K562 (cell line): ENCODE measurements around the gene F12. TPM values are rescaled to one million over a fixed set of nuclear protein-coding genes. Genes with fewer than 3 reads are reported as not detected.

Source experiments
- CHD4 ChIP-seq: fragments of 200-600 bp; sonication (generic); IDR thresholded peaks from 3 replicates; pipeline ENCODE4 v1.6.1; 2012; ENCODE audit warnings: low read depth, mild to moderate bottlenecking, mixed read lengths, low read length, inconsistent platforms; ENCODE audit not compliant: insufficient read depth, insufficient replicate concordance, poor library complexity, severe bottlenecking
- CREM ChIP-seq: IDR thresholded peaks from 2 replicates; pipeline ENCODE4 v1.6.1; 2014; ENCODE audit warnings: antibody characterized with exemption, low read depth
- EGR1 ChIP-seq: fragments of 450-650 bp; conservative IDR thresholded peaks from 2 replicates; pipeline ENCODE4 v1.6.1; 2017; ENCODE audit warnings: mild to moderate bottlenecking
- ETV6 ChIP-seq, 3 experiments: fragments of 150-350 bp in 1 of 3; sonication (generic) in 1 of 3; formaldehyde crosslinking in 1 of 3; IDR thresholded peaks; 2 replicates each; pipeline versions ENCODE4 v1.6.1 to v1.8.0; 2014 to 2022; ENCODE audit warnings: borderline replicate concordance in 2 of 3, low read depth in 2 of 3, antibody characterized with exemption in 1 of 3, low read length in 1 of 3, mild to moderate bottlenecking in 1 of 3, missing genetic modification reagents in 1 of 3
- HDAC6 ChIP-seq: IDR thresholded peaks from 2 replicates; pipeline ENCODE4 v1.6.1; 2012; ENCODE audit warnings: low read depth, mild to moderate bottlenecking, control low read depth, inconsistent platforms, low read length, moderate library complexity
- KLF1 ChIP-seq: fragments of 450-650 bp; IDR thresholded peaks from 2 replicates; pipeline ENCODE4 v1.6.1; 2016; ENCODE audit warnings: missing genetic modification characterization, missing compliant biosample characterization
- POLR2H ChIP-seq: IDR thresholded peaks from 2 replicates; pipeline ENCODE4 v1.6.1; 2016; ENCODE audit warnings: missing genetic modification characterization, low read depth, mild to moderate bottlenecking, control low read depth, missing compliant biosample characterization, moderate library complexity
- SAFB ChIP-seq: fragments of 200-400 bp; formaldehyde crosslinking; IDR thresholded peaks from 2 replicates; pipeline ENCODE4 v1.6.1; 2017; ENCODE audit warnings: low read depth, low read length, borderline replicate concordance
- TARDBP ChIP-seq: fragments of 450-650 bp; IDR thresholded peaks from 2 replicates; pipeline ENCODE4 v1.6.1; 2016
- TGIF2 ChIP-seq: sonication (generic); formaldehyde crosslinking; IDR thresholded peaks from 2 replicates; pipeline ENCODE4 v1.8.1; 2022; ENCODE audit warnings: mild to moderate bottlenecking, missing genetic modification reagents, moderate library complexity
- ZBTB8A ChIP-seq: fragments of 450-650 bp; IDR thresholded peaks from 2 replicates; pipeline ENCODE4 v1.6.1; 2018; ENCODE audit warnings: mild to moderate bottlenecking, moderate library complexity; ENCODE audit not compliant: partially characterized antibody
- ZKSCAN3 ChIP-seq: fragments of 250-450 bp; sonication (Bioruptor Pico); IDR thresholded peaks from 2 replicates; pipeline ENCODE4 v1.4.0; 2020
- ZNF436 ChIP-seq: fragments of 250-450, 450-650 bp; sonication (Bioruptor Pico); formaldehyde crosslinking; IDR thresholded peaks from 2 replicates; pipeline ENCODE4 v1.7.0; 2020; ENCODE audit warnings: mild to moderate bottlenecking
- ZNF551 ChIP-seq: fragments of 250-450 bp; sonication (Bioruptor Pico); IDR thresholded peaks from 2 replicates; pipeline ENCODE4 v1.5.0; 2021; ENCODE audit warnings: mild to moderate bottlenecking, moderate library complexity
- ZNF75A ChIP-seq: fragments of 450-650 bp; formaldehyde crosslinking; IDR thresholded peaks from 2 replicates; pipeline ENCODE4 v1.4.0; 2020; ENCODE audit warnings: mild to moderate bottlenecking
- polyA plus RNA-seq, 8 experiments: library from polyadenylated mRNA; depleted of rRNA in 4 of 8; stranded (reverse) in 5 of 8; unstranded in 3 of 8; fragments of >200 nt; fragmentation: Nextera tagmentation in 2 of 8; fragmentation: Illumina TruSeq in 1 of 8; extraction: Ambion mirVana in 2 of 8; extraction: Trizol in 1 of 8; gene quantifications; 2 replicates each; pipeline versions ENCODE4 v1.2.1 to v1.2.3, GENCODE V29; 2011 to 2014; ENCODE audit warnings: inconsistent platforms in 1 of 8, missing spikeins in 1 of 8
- total RNA-seq, 7 experiments: library from RNA; depleted of rRNA in 6 of 7; stranded (reverse); fragments of >200 nt in 6 of 7; fragmentation: Illumina TruSeq in 2 of 7; extraction: Trizol in 2 of 7; gene quantifications; 2 replicates each; pipeline versions ENCODE4 v1.2.1 to v1.2.3, GENCODE V29; 2011 to 2021; ENCODE audit warnings: low replicate concordance in 1 of 7
- TF ChIP-seq, protein P1 (sequence below): fragments of 250-450 bp; sonication (Bioruptor Pico); IDR thresholded peaks from 2 replicates; pipeline ENCODE4 v1.4.0; 2020; ENCODE audit warnings: mild to moderate bottlenecking, moderate library complexity, borderline replicate concordance
- TF ChIP-seq, protein P2 (sequence below): fragments of 450-650 bp; IDR thresholded peaks from 2 replicates; pipeline ENCODE4 v1.6.1; 2017; ENCODE audit warnings: antibody characterized with exemption
- TF ChIP-seq, protein P3 (sequence below), 2 experiments: fragments of 450-650 bp in 1 of 2; sonication (generic) in 1 of 2; formaldehyde crosslinking in 1 of 2; IDR thresholded peaks in 1 of 2; conservative IDR thresholded peaks in 1 of 2; 2 replicates each; pipeline versions ENCODE4 v1.6.1 to v1.8.1; 2016 to 2023; ENCODE audit warnings: mild to moderate bottlenecking in 2 of 2, moderate library complexity in 2 of 2, inconsistent platforms in 1 of 2, missing genetic modification reagents in 1 of 2
- TF ChIP-seq, protein P4 (sequence below): fragments of 450-650 bp; formaldehyde crosslinking; IDR thresholded peaks from 2 replicates; pipeline ENCODE4 v1.4.0; 2020; ENCODE audit warnings: mild to moderate bottlenecking, moderate library complexity

Gene F12
- total and polyA plus RNA-seq, 9 of the 15 experiments (the other 6 are each of a cell fraction or from before 2014, with no cell fraction given), result 0.59 to 18.3 (median 3.6) TPM

DNA sequence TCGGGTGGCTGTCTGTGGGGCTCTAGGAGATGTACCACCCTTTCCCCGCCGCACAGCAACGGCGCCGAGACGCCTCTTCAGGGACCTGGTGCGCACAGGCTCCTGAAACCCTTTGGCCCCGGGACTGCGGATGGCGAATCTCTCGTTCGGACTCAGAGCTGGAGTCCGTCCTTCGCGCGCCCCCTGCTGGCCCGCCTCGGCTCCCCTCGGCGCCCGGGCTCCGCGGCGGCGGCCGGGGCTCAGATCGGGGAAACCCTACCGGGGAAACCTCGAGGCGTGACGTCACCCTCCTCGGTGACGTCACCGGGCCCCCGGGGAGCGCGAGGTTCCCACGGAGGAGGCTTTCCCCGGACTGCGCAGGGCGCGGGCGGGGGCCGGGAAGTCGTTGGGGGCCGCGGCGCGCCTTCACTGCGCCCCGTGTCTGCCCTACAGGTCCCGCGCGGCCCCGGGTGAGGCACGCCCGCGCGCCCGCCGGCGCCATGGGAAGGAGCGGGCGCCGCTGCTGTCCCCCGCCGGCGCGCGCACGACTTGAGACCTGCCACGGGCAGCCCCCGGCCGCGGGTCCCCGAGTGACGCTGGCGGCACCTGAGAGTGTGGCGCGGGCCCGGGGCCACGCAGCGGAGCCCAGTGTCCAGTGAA lies 45.2 kb upstream of the F12 start (continued):
- TF ChIP-seq, protein P1, sequence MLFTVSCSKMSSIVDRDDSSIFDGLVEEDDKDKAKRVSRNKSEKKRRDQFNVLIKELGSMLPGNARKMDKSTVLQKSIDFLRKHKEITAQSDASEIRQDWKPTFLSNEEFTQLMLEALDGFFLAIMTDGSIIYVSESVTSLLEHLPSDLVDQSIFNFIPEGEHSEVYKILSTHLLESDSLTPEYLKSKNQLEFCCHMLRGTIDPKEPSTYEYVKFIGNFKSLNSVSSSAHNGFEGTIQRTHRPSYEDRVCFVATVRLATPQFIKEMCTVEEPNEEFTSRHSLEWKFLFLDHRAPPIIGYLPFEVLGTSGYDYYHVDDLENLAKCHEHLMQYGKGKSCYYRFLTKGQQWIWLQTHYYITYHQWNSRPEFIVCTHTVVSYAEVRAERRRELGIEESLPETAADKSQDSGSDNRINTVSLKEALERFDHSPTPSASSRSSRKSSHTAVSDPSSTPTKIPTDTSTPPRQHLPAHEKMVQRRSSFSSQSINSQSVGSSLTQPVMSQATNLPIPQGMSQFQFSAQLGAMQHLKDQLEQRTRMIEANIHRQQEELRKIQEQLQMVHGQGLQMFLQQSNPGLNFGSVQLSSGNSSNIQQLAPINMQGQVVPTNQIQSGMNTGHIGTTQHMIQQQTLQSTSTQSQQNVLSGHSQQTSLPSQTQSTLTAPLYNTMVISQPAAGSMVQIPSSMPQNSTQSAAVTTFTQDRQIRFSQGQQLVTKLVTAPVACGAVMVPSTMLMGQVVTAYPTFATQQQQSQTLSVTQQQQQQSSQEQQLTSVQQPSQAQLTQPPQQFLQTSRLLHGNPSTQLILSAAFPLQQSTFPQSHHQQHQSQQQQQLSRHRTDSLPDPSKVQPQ (CRISPR knock-in tag), result no peak
- TF ChIP-seq CHD4, result no peak
- TF ChIP-seq CREM, result peak; percentile 98
- TF ChIP-seq ZBTB8A, result no peak
- TF ChIP-seq, protein P2, sequence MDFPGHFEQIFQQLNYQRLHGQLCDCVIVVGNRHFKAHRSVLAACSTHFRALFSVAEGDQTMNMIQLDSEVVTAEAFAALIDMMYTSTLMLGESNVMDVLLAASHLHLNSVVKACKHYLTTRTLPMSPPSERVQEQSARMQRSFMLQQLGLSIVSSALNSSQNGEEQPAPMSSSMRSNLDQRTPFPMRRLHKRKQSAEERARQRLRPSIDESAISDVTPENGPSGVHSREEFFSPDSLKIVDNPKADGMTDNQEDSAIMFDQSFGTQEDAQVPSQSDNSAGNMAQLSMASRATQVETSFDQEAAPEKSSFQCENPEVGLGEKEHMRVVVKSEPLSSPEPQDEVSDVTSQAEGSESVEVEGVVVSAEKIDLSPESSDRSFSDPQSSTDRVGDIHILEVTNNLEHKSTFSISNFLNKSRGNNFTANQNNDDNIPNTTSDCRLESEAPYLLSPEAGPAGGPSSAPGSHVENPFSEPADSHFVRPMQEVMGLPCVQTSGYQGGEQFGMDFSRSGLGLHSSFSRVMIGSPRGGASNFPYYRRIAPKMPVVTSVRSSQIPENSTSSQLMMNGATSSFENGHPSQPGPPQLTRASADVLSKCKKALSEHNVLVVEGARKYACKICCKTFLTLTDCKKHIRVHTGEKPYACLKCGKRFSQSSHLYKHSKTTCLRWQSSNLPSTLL, result no peak
- no peak for TF ChIP-seq KLF1 (tag)
- peak; percentile 57; the same call in 1 of the 2 replicates for TF ChIP-seq SAFB
- peak; percentile 67; the same call in 1 of the 2 replicates for TF ChIP-seq TGIF2 (CRISPR knock-in tag)
- peak; percentile 91 for TF ChIP-seq TARDBP
- no peak for TF ChIP-seq POLR2H
- no peak for TF ChIP-seq ZNF436 (CRISPR knock-in tag)
- TF ChIP-seq, protein P3, sequence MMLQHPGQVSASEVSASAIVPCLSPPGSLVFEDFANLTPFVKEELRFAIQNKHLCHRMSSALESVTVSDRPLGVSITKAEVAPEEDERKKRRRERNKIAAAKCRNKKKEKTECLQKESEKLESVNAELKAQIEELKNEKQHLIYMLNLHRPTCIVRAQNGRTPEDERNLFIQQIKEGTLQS (IDR thresholded peaks at IDR 0.05), result peak; percentile 99
- TF ChIP-seq, protein P3 (CRISPR knock-in tag; conservative IDR thresholded peaks at IDR 0.05), result peak; percentile 93
- TF ChIP-seq ZNF551 (CRISPR knock-in tag), result no peak
- TF ChIP-seq EGR1, result no peak
- no peak for TF ChIP-seq HDAC6
- no peak for TF ChIP-seq ZNF75A (CRISPR knock-in tag)
- no peak for TF ChIP-seq ZKSCAN3
- TF ChIP-seq, protein P4, sequence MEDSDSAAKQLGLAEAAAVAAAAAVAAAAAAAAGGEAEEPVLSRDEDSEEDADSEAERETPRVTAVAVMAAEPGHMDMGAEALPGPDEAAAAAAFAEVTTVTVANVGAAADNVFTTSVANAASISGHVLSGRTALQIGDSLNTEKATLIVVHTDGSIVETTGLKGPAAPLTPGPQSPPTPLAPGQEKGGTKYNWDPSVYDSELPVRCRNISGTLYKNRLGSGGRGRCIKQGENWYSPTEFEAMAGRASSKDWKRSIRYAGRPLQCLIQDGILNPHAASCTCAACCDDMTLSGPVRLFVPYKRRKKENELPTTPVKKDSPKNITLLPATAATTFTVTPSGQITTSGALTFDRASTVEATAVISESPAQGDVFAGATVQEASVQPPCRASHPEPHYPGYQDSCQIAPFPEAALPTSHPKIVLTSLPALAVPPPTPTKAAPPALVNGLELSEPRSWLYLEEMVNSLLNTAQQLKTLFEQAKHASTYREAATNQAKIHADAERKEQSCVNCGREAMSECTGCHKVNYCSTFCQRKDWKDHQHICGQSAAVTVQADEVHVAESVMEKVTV (CRISPR knock-in tag), result peak; percentile 91
- no peak for TF ChIP-seq ETV6 (IDR thresholded peaks at IDR 0.05; ENCODE audit: borderline replicate concordance in 1 of 2, low read depth in 2 of 2, low read length in 1 of 2)
- TF ChIP-seq ETV6 (CRISPR knock-in tag; IDR thresholded peaks at IDR 0.05; ENCODE audit: borderline replicate concordance), result no peak
